Activated CD8-positive, alpha-beta memory T cell treated with anti-CD3 and anti-CD28 coated beads, Interleukin-2, amount 50 U/mL, for 24 hours (primary cell): ENCODE results near the gene PODXL2.
"Not testable (repeated sequence)": the region's sequence is repeated elsewhere in the genome, so short reads cannot be mapped to it uniquely, and the experiment has no call there.

ENCODE experiments used
- DNase-seq: peaks from one replicate; pipeline ENCODE4 v3.0.0-alpha.2; 2020; ENCODE audit errors: extremely low read depth

PODXL2 gene

GRCh38 chr3:127688416-127689265 lies 59.7 kb downstream of the PODXL2 start:
- no peak for DNase-seq

- no peak for DNase-seq
These were observed 60.4 kb downstream of the PODXL2 start for GRCh38 chr3:127689266-127689860.

- no peak for DNase-seq
These were observed 61.1 kb downstream of the PODXL2 start for GRCh38 chr3:127690106-127690505.

GRCh38 chr3:127690823-127691452 lies 62.0 kb downstream of the PODXL2 start:
- no peak for DNase-seq

DNA sequence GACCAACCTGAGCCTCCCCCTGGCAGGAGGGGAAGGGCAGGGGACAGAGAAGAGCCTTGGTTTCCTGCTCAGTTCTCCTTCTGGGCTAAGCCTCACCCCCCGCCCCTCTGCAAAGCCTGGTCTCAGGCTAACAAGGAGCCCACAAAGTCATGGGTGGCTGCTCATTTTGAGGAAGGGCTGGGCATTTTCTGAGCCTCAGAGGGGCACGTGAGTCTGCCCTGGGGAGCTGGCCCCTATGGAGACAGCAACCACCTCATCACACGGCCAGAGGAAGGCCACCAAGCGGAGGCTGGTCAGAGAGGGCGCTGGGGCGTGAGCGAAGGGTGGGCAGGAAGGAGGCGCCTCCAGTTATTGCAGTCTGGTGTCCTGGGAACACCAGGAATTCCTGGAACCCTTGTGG lies 62.5 kb downstream of the PODXL2 start:
- DNase-seq: no peak

DNA sequence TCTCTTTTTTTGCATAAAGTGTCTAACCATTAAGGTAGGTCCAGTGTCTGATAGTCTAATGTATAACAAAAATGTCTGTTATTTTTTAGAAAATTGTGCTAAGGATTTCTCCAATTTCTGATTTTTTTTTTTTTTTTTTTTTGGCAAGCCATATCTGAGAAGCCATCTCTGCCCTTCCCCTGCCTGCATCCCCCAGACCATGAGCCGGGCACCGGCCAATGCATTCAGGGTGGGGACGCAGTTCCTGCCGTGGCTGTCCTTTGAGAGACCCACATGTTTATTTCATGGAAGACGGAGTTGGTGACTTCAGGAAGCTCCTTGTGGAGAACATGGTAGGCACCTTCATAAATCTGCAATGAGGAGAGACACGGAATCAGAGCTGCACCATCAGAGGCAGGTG lies 63.0 kb downstream of the PODXL2 start:
- DNase-seq: no peak

DNA sequence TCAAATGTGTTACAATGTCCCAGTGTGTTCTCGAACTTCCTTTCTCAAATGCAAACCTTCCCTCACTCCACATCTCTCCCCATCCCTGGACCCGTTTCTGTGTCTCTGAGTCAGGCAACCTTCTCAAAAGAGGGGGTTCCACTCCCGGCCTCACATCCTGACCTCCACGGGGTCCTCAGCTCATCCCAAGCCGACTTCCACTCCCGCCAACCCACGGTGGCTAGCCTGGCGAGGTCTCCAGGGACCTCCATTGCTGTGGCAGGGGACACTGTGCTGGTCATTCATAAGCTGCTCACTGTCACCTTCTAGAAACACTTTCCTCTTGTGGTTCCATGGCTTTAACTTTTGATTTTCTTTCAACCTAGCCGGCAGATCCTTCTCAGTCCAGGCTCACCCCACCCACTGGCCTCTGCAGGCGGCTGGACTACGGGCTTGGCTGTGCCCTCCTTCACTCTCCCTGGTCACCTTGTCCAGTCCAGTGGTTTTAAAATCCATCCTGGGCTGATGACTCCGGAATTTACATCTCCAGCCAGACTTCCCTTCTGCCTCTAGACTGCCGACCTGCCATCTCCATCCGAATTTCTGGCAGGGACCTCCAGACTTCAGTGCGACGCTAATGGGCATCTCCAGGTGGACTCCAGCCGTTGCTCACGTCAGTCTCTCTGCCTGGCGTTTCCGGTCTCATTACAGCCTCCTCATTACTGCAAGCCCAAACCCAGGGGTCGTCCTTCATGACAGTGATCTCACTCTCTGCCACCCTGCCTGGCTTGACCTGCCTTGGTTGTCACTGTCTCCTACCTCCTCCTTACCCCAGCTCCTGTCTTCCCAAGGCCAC lies 63.7 kb downstream of the PODXL2 start:
- no peak for DNase-seq

DNA sequence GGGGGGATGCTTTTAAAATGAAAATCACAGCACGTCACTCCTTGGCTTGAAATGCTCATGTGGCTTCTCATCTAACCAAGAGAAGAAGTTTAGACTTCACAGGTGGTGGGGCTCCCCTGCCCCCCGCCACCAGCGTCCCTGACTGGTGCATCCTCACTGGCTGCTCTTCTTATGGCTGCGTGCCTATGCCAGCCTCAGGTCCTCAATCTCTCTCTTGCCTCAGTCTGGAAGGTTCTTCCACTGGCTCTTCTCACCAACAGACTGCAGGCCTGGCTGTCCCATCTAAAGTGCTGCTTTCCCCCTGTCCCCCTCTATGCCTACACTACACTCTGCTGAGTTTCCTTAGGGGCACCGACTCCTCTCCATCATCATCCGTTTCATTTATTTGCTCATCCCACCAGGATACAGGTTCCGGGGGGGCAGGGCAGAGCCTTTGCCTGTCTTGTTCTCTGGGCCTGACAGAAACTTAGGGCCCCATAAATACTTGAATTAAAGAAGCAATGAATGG lies 64.4 kb downstream of the PODXL2 start:
- no peak for DNase-seq

DNA sequence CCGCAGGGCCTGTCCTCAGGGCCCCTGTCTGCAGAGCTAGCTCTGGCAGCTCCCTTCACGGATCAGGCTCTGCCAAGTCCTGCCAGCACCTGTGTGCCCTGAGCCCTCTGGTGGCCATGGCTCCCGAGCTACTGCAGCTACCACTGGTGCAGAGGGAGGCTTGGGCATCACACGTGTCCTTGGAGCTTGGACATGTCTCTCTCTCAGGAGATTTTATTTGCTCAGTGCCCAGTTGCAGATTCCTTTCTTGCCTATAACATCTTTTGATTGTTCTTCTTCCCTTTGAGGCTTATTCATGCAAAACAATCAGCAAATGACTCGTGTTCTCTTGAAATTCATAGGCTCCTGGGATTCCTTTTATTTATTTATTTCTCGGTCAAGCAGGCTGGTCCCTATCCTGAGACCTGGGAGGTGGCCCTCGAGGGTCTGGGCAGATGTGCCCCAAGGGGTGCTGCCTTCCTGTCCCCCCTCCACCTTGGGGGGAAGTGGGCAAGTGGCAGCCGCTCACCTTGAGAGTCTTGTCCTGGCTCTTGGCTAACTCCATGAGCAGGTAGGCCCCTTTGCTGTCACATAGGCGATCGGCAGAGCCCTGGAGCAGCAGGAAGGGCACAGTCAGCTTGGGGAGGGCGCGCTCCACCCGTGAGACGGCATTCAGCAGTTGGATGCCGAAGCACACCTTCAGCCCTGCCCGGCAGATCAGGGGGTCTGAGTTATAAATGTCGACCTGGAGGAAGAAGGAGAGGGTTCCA lies 65.7 kb downstream of the PODXL2 start:
- DNase-seq: no peak

DNA sequence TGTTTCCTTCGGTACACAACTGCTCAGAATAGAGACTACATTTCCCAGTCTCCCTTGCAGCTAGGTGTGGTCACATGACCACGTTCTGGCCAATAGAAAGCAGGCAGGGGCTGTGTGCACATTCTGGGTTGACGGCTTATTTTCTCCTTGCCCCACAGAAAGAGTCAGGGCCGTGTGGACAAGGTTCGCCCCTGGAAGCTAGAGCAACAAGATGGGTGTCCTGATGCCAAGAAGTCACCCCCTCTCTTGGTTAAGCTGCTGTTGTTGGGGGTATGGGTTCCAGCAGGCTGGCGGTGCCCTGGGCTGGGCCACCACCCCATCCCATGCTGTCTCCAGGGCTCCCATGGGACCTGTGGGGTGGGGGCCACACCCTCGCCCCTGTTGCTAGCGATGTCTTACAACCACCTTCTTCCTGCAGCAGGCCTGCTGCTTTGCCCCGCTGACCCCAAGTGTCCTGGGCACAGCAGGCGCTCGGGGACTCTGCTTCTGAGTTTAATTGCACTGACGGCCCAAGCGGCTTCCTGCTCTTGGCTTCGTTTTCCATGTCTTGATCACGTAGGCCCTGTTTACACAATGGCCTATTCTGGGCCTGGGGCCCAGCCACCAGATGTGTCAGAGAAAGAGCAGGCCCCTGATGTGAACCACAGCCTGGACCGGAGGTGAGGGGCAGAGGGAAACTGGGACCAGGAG lies 68.7 kb downstream of the PODXL2 start:
- DNase-seq: no peak

DNA sequence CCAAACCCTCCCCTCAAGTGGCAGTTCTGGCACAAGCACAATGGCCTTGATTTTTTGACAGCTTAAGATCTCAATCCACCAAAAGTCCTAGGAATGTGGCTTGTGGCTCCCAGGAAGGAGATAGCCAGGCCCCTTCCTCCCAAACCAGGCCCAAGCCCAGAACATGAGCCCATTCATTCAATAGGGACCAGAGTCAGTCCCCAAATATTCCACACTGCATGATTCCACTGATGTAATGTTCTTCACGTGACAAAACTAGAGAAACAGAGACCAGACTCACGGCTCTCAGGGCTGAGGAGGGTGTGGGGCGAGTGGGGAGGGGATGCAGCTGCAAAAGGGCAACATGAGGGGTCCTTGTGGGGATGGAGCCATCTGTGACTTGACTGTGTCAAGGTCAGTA lies 69.3 kb downstream of the PODXL2 start:
- no peak for DNase-seq

- no peak for DNase-seq
These were observed 69.9 kb downstream of the PODXL2 start for GRCh38 chr3:127698691-127699415.

- no peak for DNase-seq
These were observed 70.7 kb downstream of the PODXL2 start for GRCh38 chr3:127699416-127700300.

- no peak for DNase-seq
These were observed 71.4 kb downstream of the PODXL2 start for GRCh38 chr3:127700406-127700805.

DNA sequence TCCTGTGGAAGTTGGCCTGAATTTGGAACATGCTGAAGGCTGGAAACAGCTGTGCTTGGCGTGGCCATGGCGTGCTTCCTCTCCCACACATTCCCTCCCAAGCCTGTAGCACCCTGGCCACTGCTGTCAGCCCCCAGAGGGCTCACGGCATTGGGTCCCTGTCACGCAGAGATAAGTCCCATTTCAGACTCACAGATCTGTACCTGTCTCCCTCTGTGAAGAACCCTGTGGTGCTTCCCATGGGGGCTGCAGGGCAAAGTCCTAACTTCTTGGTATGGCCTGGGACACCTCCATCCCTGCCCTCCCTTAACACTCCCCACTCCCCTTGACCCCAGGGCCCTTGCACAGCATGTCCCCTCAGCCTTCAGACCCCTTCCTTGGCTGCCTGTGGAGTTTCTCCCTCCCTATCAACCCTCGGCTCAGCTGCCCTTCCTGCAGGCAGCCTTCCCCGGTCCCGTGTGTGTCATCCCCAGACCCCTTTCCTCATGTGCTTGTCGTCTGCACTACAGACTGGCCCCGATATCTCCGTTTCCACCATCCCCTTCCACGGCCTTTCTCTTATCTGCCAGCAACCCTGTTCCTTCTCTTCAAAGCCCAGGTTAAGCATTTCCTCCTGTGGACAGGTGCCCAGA lies 72.4 kb downstream of the PODXL2 start:
- no peak for DNase-seq

- DNase-seq: no peak
These were observed 73.2 kb downstream of the PODXL2 start for GRCh38 chr3:127702151-127702578.

- DNase-seq: not testable (repeated sequence)
These were observed 75.9 kb downstream of the PODXL2 start for GRCh38 chr3:127704840-127705239.

GRCh38 chr3:127706312-127706711 lies 77.3 kb downstream of the PODXL2 start:
- no peak for DNase-seq
